ENCODE measurements around the gene IQSEC3. TPM values are rescaled to one million over a fixed set of nuclear protein-coding genes. Genes with fewer than 3 reads are reported as not detected.
"Not testable (repeated sequence)": the region's sequence is repeated elsewhere in the genome, so short reads cannot be mapped to it uniquely, and the experiment has no call there.

Gene IQSEC3
- polyA plus RNA-seq, 12 donors, result 1.3 to 5.3 (median 2.0) TPM; not detected in 1

DNA sequence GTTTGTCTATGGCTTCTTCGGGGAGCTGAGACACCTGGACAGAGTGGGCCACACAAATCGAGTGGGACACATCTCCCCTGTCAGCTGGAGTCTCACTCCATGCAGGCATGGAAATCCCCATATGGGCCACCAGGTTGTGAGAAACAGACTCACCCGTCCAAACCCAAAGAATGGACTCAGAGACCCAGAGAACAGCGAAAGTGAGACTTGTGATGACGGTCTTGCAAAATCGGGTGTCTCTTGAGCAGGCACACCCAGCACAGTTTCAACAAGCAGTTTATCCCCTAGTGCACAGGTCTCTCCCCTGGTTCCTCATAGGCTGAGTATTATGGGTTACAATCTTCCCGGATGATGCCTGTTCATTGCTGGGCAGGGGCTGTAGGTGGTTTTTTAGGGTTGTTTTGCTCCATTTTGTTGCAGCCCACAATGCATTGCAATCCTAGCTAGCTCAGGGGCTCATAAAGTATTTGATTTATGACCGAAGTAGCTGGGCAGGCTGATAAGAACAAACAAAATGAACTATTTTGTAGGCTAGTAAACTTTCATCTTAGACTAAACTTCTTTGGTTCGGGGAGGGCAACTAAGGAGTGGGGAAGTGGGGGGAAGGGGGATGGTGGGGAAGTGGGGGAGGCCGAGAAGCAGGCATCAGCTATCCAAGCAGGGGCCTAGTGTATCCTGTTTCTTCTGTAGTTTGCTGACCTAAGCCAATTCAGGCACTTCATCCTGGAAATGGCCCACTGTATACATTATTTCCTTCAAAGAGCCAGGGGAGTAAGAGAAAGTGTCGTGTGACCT, 45.3 kb downstream of the IQSEC3 start:
- no peak for DNase-seq

DNA sequence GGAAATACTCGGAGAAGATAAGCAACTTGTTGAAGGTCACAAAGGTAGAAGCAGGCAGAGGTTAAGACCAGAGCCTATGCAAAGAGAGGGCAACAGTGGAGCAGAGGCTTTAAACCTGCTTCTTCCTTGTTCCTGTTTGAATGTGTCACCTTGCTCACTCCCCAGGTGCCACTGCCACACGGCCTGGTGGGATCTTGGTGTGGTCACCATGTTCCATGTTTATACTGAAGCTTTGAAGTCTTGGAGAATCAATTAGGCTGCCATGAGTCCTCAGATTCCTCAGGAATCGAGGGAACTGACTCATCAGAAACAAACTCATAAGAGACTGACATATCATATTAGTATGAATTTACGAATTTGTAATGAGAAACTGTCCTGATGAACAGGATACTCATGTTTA, 46.8 kb downstream of the IQSEC3 start:
- DNase-seq, result no peak

DNA sequence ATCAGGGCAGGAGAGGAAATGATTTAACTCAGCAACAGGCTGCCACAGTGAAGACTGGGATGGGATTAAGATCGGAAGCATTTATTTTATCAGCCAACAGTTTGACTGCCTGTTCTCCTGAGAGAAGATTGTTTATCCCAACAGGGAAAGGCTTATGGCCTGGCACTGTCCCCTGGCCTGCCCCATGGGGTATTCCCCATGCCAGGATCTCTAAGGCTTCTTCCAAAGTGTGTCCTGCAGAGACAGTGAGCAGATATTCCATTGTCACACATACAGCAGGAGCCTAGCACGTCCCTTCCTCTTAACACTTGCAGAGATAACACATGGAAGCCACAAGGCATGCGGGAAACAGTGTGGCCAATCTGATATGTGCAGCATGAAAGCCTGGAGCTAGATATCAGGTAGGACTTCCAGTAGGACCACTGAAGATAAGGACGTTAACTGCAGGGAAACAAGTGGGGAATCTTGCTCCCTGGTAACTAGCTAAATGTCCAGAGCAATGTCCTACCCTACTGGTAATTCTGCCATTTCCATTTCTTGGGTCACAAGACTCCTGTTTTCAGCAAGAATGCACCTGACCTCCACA, 48.2 kb downstream of the IQSEC3 start:
- DNase-seq, result no peak

DNA sequence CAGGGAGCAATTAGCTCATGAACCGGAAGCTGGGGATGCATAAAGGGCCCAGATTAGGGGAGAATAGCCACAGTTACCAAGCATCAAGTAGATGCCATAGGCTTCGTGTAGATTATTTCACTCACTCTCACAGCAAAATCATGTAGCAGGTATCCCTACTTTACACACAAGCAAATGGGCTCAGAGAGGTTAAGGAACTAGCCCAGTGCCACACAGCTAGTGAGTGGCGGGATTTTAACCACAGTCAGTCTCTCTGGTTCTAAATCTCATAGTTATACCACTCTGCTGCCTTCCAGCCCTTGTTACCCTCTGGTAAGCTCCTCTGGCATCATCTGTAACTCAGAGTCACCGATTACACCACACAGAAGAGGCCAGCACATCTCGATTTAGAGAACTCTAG, 49.0 kb downstream of the IQSEC3 start:
- DNase-seq, result no peak

DNA sequence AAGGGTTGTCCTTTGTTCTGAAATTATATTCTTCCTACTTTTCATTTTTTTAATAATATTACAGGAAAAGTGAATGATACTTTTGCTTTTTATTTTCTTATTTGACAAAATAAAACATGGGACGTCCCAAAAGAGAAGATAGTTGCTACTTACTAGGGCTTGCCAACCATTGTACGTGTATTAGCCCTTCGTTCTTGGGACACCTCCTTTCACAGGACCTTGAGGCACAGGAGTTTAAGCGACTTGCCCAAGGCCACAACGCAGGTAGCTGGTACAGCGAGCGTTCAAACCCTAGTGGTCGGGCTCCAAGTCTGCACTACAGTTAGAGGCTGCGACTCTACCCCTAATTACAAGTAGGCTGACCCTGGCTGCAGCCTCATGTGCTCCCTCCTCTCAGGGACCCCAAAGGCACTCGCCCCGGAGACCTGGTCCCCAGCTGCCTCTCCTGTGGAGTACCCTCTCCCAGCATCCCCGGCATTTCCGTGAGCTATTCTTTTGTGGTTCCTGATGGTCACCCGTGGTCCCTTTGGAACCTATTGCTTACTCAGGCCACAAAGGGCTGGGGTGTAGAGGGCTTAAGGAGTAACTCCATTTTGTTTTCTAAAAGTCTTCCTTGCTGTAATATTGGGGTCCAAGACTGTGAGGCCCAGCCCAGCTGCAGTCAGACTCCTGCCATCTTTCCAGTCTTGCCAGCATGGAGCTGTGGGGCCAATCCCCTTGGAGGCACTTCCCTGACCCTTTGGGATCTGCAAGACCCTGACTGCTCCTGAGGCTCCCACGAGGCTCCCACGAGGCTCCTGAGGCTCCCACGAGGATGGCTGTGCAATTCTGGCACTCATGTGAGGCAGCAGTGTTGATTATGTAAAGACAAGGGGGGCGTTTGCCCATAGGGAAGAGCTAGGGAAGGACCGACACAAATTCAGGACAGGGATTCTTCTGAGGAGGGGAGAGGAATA, 49.7 kb downstream of the IQSEC3 start:
- DNase-seq, result no peak

DNA sequence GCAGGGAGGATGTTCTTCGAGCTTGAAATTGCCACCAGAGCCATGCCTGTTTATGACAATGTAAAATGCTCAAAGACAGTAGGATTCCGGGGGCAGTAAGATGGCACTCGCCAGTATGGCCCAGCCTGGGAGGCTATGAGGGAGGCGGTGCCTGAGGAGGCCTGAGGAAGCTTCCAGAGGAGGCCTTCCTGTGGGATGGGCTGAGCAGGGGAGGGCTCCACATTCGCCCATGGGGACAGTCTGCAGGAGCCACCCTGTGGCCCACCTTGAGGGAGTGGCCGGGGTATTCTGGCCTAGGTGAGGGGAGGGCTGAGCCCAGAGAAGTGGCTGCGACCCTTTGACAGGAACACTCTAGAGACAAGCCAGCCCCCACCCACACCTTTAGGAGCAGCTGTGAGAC, 50.7 kb downstream of the IQSEC3 start:
- no peak for DNase-seq

DNA sequence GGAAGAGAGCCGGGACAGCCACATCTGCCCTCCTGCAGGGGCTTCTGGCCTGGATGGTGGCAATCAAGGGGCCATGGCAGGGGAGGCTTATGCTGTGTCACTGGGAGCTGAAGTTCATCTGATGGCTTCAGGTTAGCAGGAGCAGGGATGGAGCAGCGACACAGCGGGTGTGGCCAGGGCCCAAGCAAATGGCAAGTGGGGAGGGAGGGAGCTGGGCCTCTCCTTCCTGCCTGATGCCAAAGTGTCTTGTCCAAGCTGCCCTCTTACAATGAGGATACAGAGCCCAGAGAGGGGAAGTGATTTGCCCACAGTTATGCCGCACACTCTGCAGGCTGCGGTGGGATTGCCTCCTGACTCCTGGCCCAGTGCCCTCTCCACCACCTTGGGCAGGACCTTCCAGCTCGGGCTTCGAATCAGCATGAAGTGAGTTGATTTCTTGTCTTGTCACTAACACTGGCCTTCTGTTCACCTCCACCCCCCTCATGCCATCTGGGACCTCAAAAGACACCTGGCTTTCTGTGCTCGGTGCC, 51.3 kb downstream of the IQSEC3 start:
- DNase-seq, result no peak

DNA sequence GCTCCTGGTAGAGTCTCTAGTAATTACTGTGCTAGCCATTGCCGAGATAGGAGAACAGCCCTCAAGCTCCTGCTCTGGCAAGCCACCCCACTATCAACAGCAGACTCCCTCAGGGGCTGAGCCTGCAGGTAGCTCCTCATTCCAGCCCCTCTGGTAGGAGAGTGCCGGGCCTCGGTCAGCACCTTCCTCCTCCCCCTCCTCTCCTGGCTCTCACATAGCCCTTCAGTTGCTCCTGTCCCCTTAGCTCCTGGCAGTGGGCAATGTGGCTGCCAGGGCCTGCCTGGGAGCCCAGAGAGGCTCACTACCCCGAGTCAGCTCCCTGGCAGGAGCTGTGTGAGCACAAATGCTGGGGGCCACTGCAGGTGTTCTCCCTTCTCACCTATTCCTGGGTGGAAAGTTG, 52.0 kb downstream of the IQSEC3 start:
- no peak for DNase-seq

DNA sequence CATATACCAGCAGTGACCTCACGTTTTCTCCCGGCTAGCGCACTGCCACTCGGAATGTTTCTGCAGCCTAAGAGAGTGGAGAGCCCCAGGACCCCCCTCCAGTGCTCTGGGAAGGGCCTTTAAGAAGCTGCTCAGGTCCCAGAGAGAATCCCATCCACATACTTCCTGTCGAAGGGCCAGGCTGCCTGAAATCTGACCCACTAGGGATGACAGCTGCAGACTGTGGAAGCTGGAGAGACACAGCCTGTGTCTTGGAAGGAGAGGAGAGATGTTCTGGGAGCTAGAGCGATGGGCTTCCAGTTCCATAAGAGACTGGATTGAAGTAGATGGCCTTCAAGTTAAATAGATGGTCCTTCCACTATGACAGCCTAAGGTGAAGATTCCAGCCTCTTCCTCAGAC, 54.4 kb downstream of the IQSEC3 start:
- DNase-seq, result no peak

DNA sequence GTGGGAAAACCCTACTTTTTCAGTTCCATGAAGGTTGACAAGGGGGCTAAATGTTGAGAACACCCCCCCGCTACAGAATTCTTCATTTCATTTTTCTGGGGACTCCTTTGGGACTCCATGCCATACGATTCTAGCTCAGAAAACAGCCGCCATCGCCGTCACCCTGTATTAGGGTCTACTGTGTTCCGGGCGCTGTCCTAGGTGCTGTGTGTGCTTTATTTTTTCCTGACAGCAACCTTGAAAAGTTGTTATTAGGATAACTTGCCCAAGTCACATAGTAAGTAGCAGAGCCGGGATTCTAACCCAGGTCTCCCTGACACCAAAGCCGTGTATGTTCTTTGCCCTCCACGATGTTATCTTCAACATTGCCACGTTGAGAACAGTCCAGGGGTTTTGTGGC, 55.1 kb downstream of the IQSEC3 start:
- no peak for DNase-seq

DNA sequence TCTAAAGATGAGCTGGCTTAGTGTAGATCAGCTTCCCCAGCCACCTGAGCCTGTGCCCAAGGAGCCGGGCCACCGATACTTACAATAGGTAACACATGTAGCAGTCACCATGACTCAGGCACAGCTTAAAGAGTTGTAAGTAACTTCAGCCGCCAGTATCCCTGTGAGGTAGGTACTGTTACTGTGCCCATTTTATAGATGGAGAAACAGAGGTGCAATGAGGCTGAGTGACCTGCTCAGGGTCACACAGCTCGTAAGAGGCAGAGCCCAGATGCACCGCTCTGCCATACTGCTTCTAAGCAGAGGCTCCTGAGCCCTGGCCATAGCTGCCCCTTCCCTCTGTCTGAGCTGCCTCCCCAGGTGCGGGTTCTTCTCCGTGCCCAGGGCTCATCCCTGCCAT, 58.5 kb downstream of the IQSEC3 start:
- DNase-seq, result no peak

DNA sequence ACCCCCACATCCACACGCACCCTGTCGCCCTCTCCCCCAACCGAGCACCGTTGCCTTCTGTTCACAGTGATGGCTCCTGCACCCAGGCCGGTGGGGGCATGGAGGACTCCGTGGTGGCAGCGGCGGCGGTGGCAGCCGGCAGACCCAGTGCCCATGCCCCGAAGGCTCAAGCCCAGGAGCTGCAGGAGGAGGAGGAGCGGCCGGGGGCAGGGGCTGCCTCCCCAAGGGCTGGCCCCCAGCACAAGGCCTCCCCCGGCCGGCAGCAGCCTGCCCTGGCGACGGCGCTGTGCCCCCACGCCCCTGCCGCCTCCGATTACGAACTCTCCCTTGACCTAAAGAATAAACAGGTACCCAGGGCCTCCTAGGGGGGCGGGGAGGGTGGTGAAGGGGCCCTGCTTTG, 59.0 kb downstream of the IQSEC3 start:
- no peak for DNase-seq

DNA sequence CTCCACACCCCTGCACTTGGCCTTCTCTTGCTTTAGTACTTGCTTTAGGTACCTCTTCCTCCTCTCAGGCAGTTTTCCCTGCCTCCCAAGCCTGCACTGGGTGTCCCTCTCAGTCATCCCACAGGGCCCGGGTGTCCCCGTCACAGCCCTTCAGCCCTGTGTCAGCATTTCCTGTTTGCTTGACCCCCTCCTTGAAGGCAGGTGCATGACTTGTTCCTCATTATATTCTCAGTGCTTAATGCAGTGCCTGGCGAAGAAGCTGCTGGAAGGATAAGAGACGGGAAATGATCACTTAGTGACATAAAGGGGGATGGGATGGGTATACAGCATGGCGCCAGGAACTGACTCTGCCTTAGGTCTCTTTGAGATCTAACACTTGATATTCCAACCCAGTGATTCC, 61.5 kb downstream of the IQSEC3 start:
- no peak for DNase-seq

DNA sequence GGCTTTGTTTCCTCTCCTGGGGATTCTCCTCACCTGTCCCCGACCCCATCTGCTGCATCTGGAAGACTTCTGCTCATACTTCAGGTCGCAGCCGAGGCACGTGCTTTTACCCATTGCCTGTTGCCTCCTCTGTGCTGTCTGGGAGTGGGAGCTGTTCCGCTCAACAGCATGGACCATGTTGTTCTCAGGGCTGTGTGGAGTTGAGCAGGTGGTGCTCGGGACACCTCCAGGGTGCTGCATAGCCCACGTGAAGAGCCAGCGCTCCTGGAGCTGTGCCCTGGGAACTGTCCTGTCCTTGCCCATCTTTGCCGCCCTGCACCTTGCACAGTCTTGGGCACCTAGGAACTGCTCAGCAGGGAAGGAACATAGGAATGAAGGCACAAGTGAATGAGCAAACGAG, 62.4 kb downstream of the IQSEC3 start:
- no peak for DNase-seq

DNA sequence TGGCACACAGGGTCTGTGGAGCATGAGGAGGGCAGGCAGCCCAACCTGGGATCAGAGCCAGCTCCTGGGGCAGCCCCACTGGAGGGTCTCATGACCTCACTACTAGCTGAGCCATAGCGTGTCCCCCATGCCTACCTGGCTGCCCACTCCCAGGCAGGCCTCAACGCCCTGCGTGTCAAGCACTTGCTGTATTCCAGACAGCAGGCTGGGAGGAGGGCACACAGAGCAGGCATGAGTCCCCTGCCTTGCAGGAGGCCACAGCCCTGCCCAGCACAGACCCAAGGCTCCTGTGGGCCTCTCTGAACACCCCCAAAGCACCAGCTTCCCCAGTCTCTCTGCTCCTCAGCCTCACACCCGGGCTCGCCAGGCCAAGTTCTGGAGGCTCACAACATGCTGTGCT, 64.0 kb downstream of the IQSEC3 start:
- no peak for DNase-seq

DNA sequence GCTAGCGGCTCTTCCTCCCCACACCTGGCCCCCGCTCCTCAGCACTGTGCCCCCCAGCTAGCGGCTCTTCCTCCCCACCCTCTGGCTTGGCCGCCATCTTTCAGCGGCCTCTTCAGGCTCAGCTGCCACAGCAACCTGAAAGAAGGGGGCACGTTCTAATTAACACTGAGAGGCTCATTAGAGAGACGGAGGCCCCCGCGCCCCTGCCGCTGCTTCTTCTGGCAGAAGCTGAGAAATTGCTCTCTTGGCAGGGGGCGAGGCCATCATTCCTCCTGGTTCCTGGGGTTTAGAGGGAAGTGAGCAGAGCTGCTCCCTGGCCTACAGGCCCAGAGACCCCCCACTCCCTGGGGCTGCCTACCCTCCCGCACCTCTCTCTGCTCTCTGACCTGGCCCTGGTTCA, 64.4 kb downstream of the IQSEC3 start:
- no peak for DNase-seq

DNA sequence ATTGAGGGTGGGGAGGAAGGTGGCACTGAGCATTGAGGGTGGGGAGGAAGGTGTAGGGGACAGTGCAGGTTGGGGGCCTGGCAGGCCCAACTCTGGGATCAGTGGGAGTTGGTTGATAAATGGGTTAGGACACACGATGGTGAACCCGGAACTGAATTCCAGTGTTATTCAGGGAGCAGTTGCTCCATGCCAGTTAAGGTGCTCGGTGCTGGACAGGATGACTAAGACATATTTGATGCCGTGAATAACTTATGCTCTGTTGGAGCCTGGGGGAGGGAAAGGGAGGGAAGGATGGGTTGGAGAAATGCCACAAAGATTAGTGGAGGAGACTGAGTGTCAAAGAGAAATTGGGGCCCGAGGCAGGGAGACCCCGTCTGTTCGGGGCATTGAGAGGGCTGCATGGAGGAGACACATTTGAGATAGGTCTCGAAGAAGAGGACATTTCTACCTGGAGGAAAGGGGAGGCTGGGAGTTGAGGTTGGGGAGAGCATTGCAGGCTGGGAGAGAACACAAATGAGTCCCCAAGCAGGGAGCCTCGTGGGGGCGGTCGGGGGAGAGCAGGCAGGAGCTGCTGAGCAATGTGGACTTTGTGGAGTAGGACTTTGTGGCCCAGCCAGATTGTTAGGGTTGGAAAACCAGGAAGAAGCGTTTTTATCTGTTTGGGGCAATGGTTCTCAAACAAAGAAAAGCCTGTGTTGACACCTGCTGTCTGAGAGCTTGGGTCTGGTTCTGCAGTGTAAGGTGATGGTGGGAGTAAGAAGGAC, 65.3 kb downstream of the IQSEC3 start:
- DNase-seq, result no peak

DNA sequence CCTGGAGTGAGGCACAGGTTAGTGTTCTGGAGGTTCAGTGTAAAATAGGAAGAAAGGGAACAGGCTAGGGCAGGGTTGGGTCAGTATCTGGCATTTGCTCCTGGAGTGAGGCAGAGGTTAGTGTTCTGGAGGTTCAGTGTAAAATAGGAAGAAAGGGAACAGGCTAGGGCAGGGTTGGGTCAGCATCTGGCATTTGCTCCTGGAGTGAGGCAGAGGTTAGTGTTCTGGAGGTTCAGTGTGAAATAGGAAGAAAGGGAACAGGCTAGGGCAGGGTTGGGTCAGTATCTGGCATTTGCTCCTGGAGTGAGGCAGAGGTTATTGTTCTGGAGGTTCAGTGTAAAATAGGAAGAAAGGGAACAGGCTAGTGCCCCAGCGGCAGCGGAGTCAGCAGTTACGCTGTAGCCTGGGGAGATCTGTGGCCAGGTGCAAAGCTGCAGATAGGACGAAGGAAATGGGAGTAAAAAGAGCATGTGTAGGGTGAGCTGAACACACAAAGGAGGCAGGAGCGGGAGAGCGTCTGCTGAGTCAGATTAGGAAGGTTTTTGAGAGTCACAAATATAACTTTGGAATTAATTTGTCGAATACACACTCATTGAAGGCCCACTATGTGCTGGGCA, 67.2 kb downstream of the IQSEC3 start:
- DNase-seq, result not testable (repeated sequence)

DNA sequence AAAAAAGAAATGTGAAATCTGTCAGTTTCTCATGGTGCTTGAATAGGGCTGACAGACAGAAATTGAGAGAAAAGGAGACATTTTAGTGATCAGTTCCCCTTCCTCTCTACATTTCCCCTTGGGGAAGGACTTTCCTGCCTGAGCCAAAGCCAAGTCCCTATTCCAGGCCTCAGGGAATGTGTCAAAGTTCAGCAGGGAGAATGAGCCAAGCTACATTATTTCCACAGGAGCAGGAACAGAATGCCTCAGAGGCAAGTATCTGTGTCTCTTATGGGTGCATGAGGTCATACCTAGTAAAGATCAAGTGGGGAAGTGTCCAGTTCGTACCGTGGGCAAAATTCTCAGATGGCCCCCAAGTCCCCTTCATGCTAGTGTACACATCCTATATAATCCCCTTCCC, 68.6 kb downstream of the IQSEC3 start:
- DNase-seq, result no peak

DNA sequence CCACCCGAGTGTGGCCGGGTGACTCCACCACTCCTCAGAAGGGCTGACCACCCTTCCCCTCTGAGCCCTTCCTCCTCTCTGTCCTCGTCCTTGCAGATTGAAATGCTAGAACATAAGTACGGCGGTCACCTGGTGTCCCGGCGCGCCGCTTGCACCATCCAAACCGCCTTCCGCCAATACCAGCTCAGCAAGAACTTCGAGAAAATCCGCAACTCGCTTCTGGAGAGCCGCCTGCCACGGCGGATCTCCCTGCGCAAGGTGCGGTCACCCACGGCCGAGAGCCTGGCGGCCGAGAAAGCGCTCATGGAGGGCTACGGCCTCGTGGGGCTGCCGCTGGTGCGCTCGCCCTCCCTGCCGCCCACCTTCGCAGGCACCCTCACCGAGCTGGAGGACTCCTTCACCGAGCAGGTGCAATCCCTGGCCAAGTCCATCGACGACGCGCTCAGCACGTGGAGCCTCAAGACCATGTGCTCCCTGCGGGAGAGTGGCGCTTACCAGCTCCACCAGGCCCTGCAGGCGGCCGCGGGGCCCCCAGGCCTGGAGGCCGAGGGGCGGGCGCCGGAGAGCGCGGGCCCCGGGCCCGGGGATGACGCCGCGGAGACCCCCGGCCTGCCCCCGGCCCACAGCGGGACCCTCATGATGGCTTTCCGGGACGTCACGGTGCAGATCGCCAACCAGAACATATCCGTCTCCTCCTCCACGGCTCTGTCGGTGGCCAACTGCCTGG, 71.8 kb downstream of the IQSEC3 start:
- DNase-seq, result no peak
